Mesendoderm (in vitro differentiated cells): Measurements from ENCODE around the gene FMN1.

Experiments used
- DNase-seq: peaks from one replicate; pipeline ENCODE4 v3.0.0; 2013
- H2AK5ac ChIP-seq: 2 replicates; pipeline ENCODE4 v1.6.1; 2013; ENCODE audit warnings: low read length, inconsistent platforms
- H2BK120ac ChIP-seq: 2 replicates; pipeline ENCODE4 v1.6.1; 2013; ENCODE audit warnings: low read depth, mild to moderate bottlenecking, low read length, moderate library complexity, mixed read lengths
- H2BK15ac ChIP-seq: replicated peaks from 2 replicates; pipeline ENCODE4 v1.6.1; 2013; ENCODE audit warnings: low read depth, mild to moderate bottlenecking, moderate library complexity
- H2BK5ac ChIP-seq: 2 replicates; pipeline ENCODE4 v1.6.1; 2013; ENCODE audit warnings: low read length, inconsistent platforms
- H3K18ac ChIP-seq: 2 replicates; pipeline ENCODE4 v1.6.1; 2013; ENCODE audit warnings: mild to moderate bottlenecking, low read length, mixed read lengths
- H3K23ac ChIP-seq: one replicate; pipeline ENCODE4 v1.6.1; 2013; ENCODE audit warnings: low read length
- H3K27ac ChIP-seq: 2 replicates; pipeline ENCODE4 v1.5.1; 2013; ENCODE audit warnings: low read depth, mild to moderate bottlenecking, inconsistent platforms, low read length, moderate library complexity
- H3K27me3 ChIP-seq: 2 replicates; pipeline ENCODE4 v1.6.1; 2013; ENCODE audit warnings: low read length, control low read depth, mild to moderate bottlenecking, inconsistent platforms; ENCODE audit not compliant: insufficient read depth, poor library complexity
- H3K36me3 ChIP-seq: 2 replicates; pipeline ENCODE4 v1.6.1; 2013; ENCODE audit warnings: low read length, inconsistent platforms; ENCODE audit not compliant: control insufficient read depth, insufficient read depth
- H3K4ac ChIP-seq: one replicate; pipeline ENCODE4 v1.6.1; 2013; ENCODE audit warnings: low read depth, mild to moderate bottlenecking, low read length, moderate library complexity
- H3K4me1 ChIP-seq: 2 replicates; pipeline ENCODE4 v1.6.1; 2013; ENCODE audit warnings: low read depth, low read length, inconsistent platforms; ENCODE audit not compliant: control insufficient read depth
- H3K4me2 ChIP-seq: 2 replicates; pipeline ENCODE4 v1.6.1; 2013; ENCODE audit warnings: low read length
- H3K4me3 ChIP-seq: 2 replicates; pipeline ENCODE4 v1.5.1; 2013; ENCODE audit warnings: mild to moderate bottlenecking, low read length
- H3K56ac ChIP-seq: one replicate; pipeline ENCODE4 v1.6.1; 2013; ENCODE audit warnings: low read length
- H3K79me1 ChIP-seq: 2 replicates; pipeline ENCODE4 v1.6.1; 2013; ENCODE audit warnings: low read length, inconsistent platforms
- H3K79me2 ChIP-seq: 2 replicates; pipeline ENCODE4 v1.6.1; 2013; ENCODE audit warnings: mild to moderate bottlenecking, low read length; ENCODE audit not compliant: control insufficient read depth, insufficient read depth
- H3K9ac ChIP-seq: 2 replicates; pipeline ENCODE4 v1.6.1; 2013; ENCODE audit warnings: low read length, inconsistent platforms
- H4K5ac ChIP-seq: one replicate; pipeline ENCODE4 v1.6.1; 2013; ENCODE audit warnings: low read length
- H4K8ac ChIP-seq: one replicate; pipeline ENCODE4 v1.6.1; 2013; ENCODE audit warnings: low read depth, mild to moderate bottlenecking, control low read depth, low read length, moderate library complexity
- WGBS: extraction: QIAGEN DNeasy Blood & Tissue Kit; methylation state at CpG from one replicate; pipeline ENCODE4 v1.1.7; 2013; ENCODE audit warnings: low lambda C conversion rate, missing lambda C conversion rate; ENCODE audit not compliant: insufficient coverage; ENCODE audit errors: extremely low coverage; 5-methylcytosine and 5-hydroxymethylcytosine counted together

FMN1 gene

GRCh38 chr15:32998979-32999672, 195.4 kb downstream of the FMN1 start:
- no CpG with 5 or more reads among the region's 4 CpGs for WGBS
- Histone ChIP-seq H3K23ac (no peak overlapping the region), H4K5ac (no peak overlapping the region), H3K56ac (no peak overlapping the region), H3K4me2 (no peak overlapping the region), H4K8ac (no peak overlapping the region), H3K79me2 (no peaks in the 10 kb centered on the region), H3K18ac (no peak overlapping the region), H3K9ac (no peak overlapping the region), H3K4ac (no peak overlapping the region), H3K79me1 (no peaks in the 10 kb centered on the region), H3K36me3 (no peaks in the 10 kb centered on the region), H3K4me1 (no peaks in the 10 kb centered on the region), H2BK120ac (no peak overlapping the region), H3K27ac (no peak overlapping the region), H2AK5ac (no peak overlapping the region), H2BK5ac (no peak overlapping the region), H3K4me3 (no peak overlapping the region), H3K27me3 (no peaks in the 10 kb centered on the region), H2BK15ac (no peak overlapping the region)
- DNase-seq: no peak

- Histone ChIP-seq H3K4me1 (no peaks in the 10 kb centered on the region), H3K79me1 (no peaks in the 10 kb centered on the region), H3K4me3 (no peak overlapping the region), H4K8ac (no peak overlapping the region), H3K4me2 (no peak overlapping the region), H3K27me3 (no peaks in the 10 kb centered on the region), H2AK5ac (no peak overlapping the region), H2BK5ac (no peak overlapping the region), H3K27ac (no peak overlapping the region), H3K18ac (no peak overlapping the region), H4K5ac (no peak overlapping the region), H3K9ac (no peak overlapping the region), H2BK15ac (no peak overlapping the region), H3K4ac (no peak overlapping the region), H3K79me2 (no peaks in the 10 kb centered on the region), H3K56ac (no peak overlapping the region), H2BK120ac (no peak overlapping the region), H3K23ac (no peak overlapping the region), H3K36me3 (no peaks in the 10 kb centered on the region)
- no CpG with 5 or more reads among the region's 1 CpG for WGBS
- no peak for DNase-seq
These were observed 196.3 kb downstream of the FMN1 start for GRCh38 chr15:32998182-32998581.

GRCh38 chr15:32994810-32995424, 199.6 kb downstream of the FMN1 start:
- H2BK5ac ChIP-seq: no peak overlapping the region
- no peaks in the 10 kb centered on the region for H3K36me3 ChIP-seq
- no peaks in the 10 kb centered on the region for H3K4me1 ChIP-seq
- no peak overlapping the region for H2BK15ac ChIP-seq
- no CpG with 5 or more reads among the region's 1 CpG for WGBS
- no peaks in the 10 kb centered on the region for H3K27me3 ChIP-seq
- DNase-seq: peak; percentile 24
- H2AK5ac ChIP-seq: no peak overlapping the region
- no peaks in the 10 kb centered on the region for H3K79me1 ChIP-seq
- no peaks in the 10 kb centered on the region for H3K79me2 ChIP-seq
- no peak overlapping the region for H3K4me3 ChIP-seq
- no peak overlapping the region for H3K4ac ChIP-seq
- no peak overlapping the region for H4K8ac ChIP-seq
- no peak overlapping the region for H3K56ac ChIP-seq
- no peak overlapping the region for H3K18ac ChIP-seq
- H2BK120ac ChIP-seq: no peak overlapping the region
- H3K9ac ChIP-seq: no peak overlapping the region
- no peak overlapping the region for H4K5ac ChIP-seq
- no peak overlapping the region for H3K4me2 ChIP-seq
- H3K27ac ChIP-seq: no peak overlapping the region
- no peak overlapping the region for H3K23ac ChIP-seq

DNA sequence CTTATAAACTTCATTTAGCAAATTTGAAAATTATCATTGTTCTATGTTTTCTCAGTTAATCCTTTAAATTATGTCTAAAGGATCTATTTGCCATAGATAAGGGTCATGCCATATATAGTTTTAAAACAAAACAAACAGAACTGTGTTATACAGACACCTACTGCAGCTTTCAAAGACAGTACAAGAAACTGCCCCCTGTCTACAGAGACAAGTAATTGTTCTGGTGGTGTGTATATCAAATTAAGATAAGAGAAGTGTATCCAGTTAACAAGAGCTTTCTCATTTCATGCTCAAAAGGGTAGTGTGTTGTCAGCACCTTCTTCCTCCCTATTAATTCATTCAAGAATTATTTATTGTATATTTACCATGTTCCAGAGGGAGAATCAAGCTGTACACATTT, 201.2 kb downstream of the FMN1 start:
- DNase-seq: peak; percentile 26
- Histone ChIP-seq H2BK15ac (no peak overlapping the region), H2BK120ac (no peak overlapping the region), H3K27me3 (no peaks in the 10 kb centered on the region), H3K23ac (no peak overlapping the region), H4K5ac (no peak overlapping the region), H3K79me1 (no peaks in the 10 kb centered on the region), H3K27ac (no peak overlapping the region), H3K18ac (peak overlapping the region; percentile 56), H3K56ac (no peak overlapping the region), H3K4me3 (no peak overlapping the region), H3K9ac (no peak overlapping the region), H4K8ac (no peak overlapping the region), H2BK5ac (no peak overlapping the region), H3K4me2 (no peak overlapping the region), H3K79me2 (no peaks in the 10 kb centered on the region), H3K4ac (no peak overlapping the region), H3K4me1 (no peaks in the 10 kb centered on the region), H3K36me3 (no peaks in the 10 kb centered on the region), H2AK5ac (no peak overlapping the region)

GRCh38 chr15:32991619-32992111, 202.8 kb downstream of the FMN1 start:
- H3K9ac ChIP-seq: no peak overlapping the region
- no CpG with 5 or more reads among the region's 7 CpGs for WGBS
- no peaks in the 10 kb centered on the region for H3K4me1 ChIP-seq
- no peak overlapping the region for H3K23ac ChIP-seq
- H3K36me3 ChIP-seq: no peaks in the 10 kb centered on the region
- no peak overlapping the region for H3K4me2 ChIP-seq
- H4K8ac ChIP-seq: no peak overlapping the region
- H3K4ac ChIP-seq: no peak overlapping the region
- H3K79me1 ChIP-seq: no peaks in the 10 kb centered on the region
- H3K56ac ChIP-seq: no peak overlapping the region
- no peak for DNase-seq
- no peak overlapping the region for H3K18ac ChIP-seq
- H3K79me2 ChIP-seq: no peaks in the 10 kb centered on the region
- H4K5ac ChIP-seq: no peak overlapping the region
- H3K27me3 ChIP-seq: no peaks in the 10 kb centered on the region
- H2AK5ac ChIP-seq: no peak overlapping the region
- H2BK5ac ChIP-seq: no peak overlapping the region
- H2BK120ac ChIP-seq: no peak overlapping the region
- H3K4me3 ChIP-seq: no peak overlapping the region
- H3K27ac ChIP-seq: no peak overlapping the region
- no peak overlapping the region for H2BK15ac ChIP-seq

DNA sequence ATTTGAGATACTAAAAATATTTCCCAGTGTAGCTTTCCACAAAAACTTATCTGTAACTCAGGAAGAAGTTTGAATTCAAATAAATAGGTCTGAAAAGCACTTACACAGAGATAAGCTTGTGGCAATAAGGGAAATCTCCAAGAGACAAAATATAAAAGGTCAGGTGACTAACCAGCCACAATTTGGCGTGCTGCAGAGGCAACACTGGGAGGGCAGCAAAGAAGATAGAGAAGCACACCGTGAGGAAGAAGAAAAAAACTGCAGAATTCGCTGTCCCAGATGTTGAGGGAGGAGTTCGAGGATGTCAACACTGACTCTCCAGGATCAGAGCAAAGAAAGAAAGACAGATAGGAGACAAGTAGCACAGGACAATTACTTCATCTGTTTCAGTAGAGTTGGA, 204.4 kb downstream of the FMN1 start:
- H4K5ac ChIP-seq: no peak overlapping the region
- H3K36me3 ChIP-seq: no peaks in the 10 kb centered on the region
- H4K8ac ChIP-seq: no peak overlapping the region
- no peak overlapping the region for H2BK120ac ChIP-seq
- no peak overlapping the region for H3K18ac ChIP-seq
- H3K4me2 ChIP-seq: no peak overlapping the region
- H3K79me1 ChIP-seq: no peaks in the 10 kb centered on the region
- H3K9ac ChIP-seq: no peak overlapping the region
- no peaks in the 10 kb centered on the region for H3K79me2 ChIP-seq
- H2AK5ac ChIP-seq: no peak overlapping the region
- no peak for DNase-seq
- no peak overlapping the region for H3K23ac ChIP-seq
- H3K4ac ChIP-seq: no peak overlapping the region
- H2BK15ac ChIP-seq: no peak overlapping the region
- WGBS: no CpG with 5 or more reads among the region's 4 CpGs
- H3K56ac ChIP-seq: no peak overlapping the region
- H2BK5ac ChIP-seq: no peak overlapping the region
- H3K27ac ChIP-seq: no peak overlapping the region
- H3K4me1 ChIP-seq: peaks cover 2% of the 10 kb centered on the region
- H3K27me3 ChIP-seq: no peaks in the 10 kb centered on the region
- no peak overlapping the region for H3K4me3 ChIP-seq
